GM12892 (cell line): ENCODE measurements around the gene DUXB.
A peak's percentile ranks its signal among the peaks of the same experiment; 100 is the strongest.

Experiments
- DNase-seq: peaks from one replicate; pipeline ENCODE4 v3.0.0; 2011; ENCODE audit not compliant: insufficient read length
- FAIRE-seq: peaks from 2 replicates; lab custom pipeline; 2011; peaks lifted over from hg19 to GRCh38; lab: Jason Lieb, UNC
- POLR2A ChIP-seq: IDR thresholded peaks from 2 replicates; pipeline ENCODE4 v1.6.1; 2011; ENCODE audit warnings: low read depth, low read length, control low read depth
- POLR2AphosphoS5 ChIP-seq: IDR thresholded peaks from 2 replicates; pipeline ENCODE4 v1.6.1; 2011; ENCODE audit warnings: low read depth, low read length, control low read depth
- TAF1 ChIP-seq: IDR thresholded peaks from 2 replicates; pipeline ENCODE4 v1.6.1; 2011; ENCODE audit warnings: low read depth, mild to moderate bottlenecking, control low read depth, low read length, borderline replicate concordance

The DUXB gene

DNA sequence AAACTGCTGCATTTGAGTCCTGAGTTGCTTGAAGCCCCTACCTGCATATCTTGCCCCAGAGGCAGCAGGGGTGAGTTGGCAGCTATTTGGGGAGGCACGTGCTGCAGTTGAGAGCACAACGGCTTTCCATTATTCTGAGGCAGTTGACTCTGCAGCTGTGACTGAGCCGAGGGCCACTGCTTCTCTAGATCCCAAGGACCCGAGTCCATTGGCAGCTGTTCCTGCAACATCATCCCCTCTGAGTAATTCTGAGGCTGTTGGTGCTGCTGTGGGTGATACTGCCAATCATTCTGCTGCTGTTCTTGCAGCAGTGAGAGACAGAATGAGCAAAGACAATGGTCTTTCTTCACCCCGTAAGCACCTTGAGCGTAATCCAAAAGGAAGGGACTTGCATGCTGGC is 40.9 kb downstream of the DUXB start:
- no peak for DNase-seq
- TF ChIP-seq POLR2A, result no peak
- TF ChIP-seq TAF1, result no peak
- TF ChIP-seq POLR2AphosphoS5, result no peak
- no peak for FAIRE-seq

DNA sequence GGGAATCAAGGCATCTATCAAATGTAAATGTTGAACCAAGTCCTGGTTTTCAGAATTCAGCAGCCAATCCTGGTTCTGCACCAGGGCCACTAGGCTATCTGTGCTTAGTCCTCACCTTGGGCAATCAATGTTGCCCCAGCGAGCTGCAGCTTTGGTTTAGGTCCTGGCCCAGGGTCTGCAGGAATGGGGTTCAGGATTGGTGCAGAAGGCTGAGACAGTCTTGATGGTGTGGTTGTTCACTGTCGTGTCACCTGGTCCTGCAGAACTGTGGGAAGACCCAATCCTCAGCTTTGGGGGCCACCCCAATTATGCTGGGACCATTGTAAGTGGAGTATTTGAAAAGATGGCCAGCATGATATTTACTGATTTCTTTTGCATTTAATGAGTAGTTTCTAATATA is 43.1 kb downstream of the DUXB start:
- DNase-seq (no peak), FAIRE-seq (no peak)
- TF ChIP-seq POLR2AphosphoS5 (0 out of 2 replicates have a peak, but pooled peaks have one; percentile 24), TAF1 (no peak), POLR2A (0 out of 2 replicates have a peak, but pooled peaks have one; percentile 33)

DNA sequence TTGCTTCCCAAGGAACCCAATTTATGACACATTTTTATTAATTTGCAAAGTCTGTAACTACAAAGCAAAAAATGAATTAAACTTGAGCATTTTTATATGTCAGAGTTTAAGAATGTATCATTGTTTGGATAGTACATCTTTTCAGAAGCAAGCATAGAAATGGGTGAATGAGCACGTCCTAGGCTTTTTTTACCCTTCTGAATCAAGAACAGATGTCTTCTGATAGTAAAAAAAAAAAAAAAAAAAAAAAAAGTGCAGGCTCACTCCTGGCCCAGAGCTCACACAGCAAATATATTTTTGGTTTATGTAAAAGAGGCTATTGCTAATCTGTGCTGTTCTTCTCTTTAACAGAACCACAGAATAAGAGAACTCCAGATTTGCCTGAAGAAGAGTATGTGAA is 47.3 kb downstream of the DUXB start:
- FAIRE-seq (no peak), DNase-seq (no peak)
- TF ChIP-seq POLR2A (no peak), POLR2AphosphoS5 (no peak), TAF1 (no peak)

DNA sequence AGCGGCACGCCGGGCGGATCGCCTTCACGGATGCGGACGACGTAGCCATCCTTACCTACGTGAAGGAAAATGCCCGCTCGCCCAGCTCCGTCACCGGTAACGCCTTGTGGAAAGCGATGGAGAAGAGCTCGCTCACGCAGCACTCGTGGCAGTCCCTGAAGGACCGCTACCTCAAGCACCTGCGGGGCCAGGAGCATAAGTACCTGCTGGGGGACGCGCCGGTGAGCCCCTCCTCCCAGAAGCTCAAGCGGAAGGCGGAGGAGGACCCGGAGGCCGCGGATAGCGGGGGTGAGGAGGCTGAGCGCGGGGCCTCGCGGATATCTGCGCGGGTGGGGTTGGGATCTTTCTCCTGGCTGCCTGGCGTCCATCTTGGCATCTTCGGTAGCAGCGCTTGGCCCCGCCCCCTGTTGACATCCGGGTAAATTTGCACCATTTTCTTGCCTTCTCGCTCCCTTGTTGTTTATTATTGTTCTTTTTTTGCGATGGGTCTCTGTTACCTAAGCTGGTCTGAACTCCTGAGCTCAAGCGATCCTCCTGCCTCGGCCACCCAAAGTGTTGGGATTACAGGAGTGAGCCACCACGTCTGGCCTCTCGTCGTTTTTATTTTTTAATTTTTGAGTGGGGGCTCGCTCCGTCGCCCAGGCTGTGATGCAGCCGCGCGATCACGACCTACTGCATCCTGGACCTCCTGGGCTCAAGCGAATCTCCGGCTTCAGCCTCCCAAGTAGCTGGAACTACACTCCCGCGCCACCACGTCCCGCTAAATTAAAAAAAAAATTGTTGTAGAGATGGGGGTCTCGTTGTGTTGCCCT is 52.8 kb downstream of the DUXB start:
- TF ChIP-seq POLR2AphosphoS5 (no peak), TAF1 (peak; percentile 27; the same call in 1 of the 2 replicates), POLR2A (peak; percentile 54; the same call in 1 of the 2 replicates)
- peak; percentile 81 for FAIRE-seq
- peak; percentile 45 for DNase-seq

DNA sequence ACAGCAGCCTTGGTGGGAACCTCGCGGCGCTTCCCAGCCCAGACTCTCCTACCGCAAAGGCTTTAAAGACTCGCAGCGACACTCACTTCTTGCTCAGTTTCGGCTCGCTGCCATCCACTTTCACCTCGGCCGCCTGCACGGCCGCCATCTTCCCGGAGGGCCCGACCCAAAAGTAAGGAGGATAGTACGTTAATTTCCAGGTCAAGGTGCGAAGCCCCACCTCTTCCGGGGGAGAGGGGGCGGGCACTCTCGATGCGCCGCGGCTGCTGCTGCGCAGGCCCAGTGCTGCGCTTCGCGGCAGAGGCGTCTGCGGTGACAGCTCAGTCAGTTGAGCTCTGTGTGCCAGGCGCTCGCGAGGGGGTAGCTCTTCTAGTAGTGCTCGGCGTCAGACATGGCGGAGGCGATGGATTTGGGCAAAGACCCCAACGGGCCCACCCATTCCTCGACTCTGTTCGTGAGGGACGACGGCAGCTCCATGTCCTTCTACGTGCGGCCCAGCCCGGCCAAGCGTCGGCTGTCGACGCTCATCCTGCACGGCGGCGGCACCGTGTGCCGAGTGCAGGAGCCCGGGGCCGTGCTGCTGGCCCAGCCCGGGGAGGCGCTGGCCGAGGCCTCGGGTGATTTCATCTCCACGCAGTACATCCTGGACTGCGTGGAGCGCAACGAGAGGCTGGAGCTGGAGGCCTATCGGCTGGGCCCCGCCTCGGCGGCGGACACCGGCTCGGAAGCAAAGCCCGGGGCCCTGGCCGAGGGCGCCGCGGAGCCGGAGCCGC is 53.6 kb downstream of the DUXB start, which contains the start of the genes KARS1 and TERF2IP:
Gene KARS1 (minus strand): TSS at position 174 of the 773 bp plus-strand sequence. CDS start 26 bp downstream, at position 148.
Gene TERF2IP (plus strand): TSS at position 282 of the 773 bp plus-strand sequence. CDS start 110 bp downstream, at position 392.
- DNase-seq (peak; percentile 79), FAIRE-seq (peak; percentile 99)
- peak; percentile 97 for TF ChIP-seq POLR2AphosphoS5
- TF ChIP-seq TAF1, result peak; percentile 97
- TF ChIP-seq POLR2A, result peak; percentile 98

DNA sequence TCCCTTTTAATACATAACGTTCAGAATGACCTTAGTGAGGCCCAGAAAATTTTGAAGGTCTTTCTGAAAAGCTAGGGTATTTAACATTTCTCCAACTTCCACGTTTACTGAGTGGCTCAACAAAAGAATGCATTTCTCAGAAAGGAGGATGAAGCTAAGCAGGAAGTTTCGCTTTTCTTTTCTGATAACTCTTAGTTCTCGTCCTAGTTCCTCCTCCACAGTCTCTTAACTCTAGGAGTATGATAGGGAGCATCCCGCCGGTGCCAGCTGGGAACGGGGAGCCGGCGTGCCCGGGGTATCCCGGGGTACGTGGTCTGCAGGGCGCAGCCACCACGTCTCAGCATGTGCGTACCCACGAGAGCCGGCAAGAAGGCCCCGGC is 54.2 kb downstream of the DUXB start:
- FAIRE-seq (no peak), DNase-seq (no peak)
- TF ChIP-seq TAF1 (no peak), POLR2A (no peak), POLR2AphosphoS5 (no peak)

DNA sequence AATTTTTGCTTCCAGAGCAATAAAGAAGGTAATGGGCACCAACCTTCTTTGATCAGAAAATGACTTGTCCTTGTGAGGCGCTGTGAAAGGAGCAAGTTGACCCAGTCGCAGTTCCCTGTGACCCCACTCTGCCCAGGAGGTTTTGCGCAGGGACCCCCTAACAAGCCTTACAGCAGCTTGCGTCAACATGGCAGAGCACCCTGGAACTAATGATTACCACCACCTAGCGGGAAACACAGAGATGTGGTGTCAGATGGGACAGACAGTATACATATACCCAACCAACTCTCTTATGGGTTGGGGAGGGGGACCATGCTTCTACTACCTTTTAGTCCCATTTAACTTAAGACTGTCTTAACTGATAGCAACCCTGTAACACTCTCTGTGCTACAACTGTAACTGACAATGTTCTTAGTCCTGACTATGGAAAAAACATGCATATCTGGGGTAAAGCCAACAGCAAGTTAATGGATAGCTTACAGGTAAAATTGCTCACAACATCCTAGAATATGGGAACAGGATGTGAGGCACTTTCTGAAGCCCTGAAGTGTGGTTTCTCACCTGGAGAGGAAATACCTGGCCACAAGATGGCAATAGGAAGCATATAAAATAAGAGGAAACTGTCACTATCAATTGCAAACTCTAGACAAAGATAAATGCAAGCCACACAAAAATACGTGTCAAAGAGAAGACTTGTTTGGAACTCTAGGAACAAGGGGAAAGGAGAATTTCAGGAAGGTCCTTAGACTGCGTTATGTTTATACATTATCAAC is 56.8 kb downstream of the DUXB start:
- no peak for DNase-seq
- TF ChIP-seq TAF1 (no peak), POLR2A (no peak), POLR2AphosphoS5 (no peak)
- FAIRE-seq, result no peak
